HepG2 (cell line): ENCODE data around the gene SP140L. TPM values are rescaled to one million over a fixed set of nuclear protein-coding genes. Genes with fewer than 3 reads are reported as not detected.

Source experiments
- BCL6 ChIP-seq: IDR thresholded peaks from 2 replicates; pipeline ENCODE4 v1.6.1; 2016; ENCODE audit warnings: missing genetic modification reagents, missing compliant biosample characterization
- EED ChIP-seq: sonication (generic); formaldehyde crosslinking; IDR thresholded peaks from 2 replicates; pipeline ENCODE4 v1.5.0; 2020; ENCODE audit warnings: mild to moderate bottlenecking, missing genetic modification reagents
- ETV5 ChIP-seq: IDR thresholded peaks from 2 replicates; pipeline ENCODE4 v1.6.1; 2018; ENCODE audit warnings: missing biosample characterization, missing genetic modification reagents, inconsistent platforms, borderline replicate concordance
- FOXA1 ChIP-seq, 2 experiments: fragments of 450-650 bp in 1 of 2; sonication (generic) in 1 of 2; formaldehyde crosslinking in 1 of 2; IDR thresholded peaks; 2 replicates each; pipeline versions ENCODE4 v1.4.0 to v1.6.1; 2016 to 2020; ENCODE audit warnings: missing genetic modification reagents in 1 of 2
- KAT8 ChIP-seq: IDR thresholded peaks from 2 replicates; pipeline ENCODE4 v1.6.1; 2016; ENCODE audit warnings: missing genetic modification reagents, missing compliant biosample characterization
- SP140L ChIP-seq: sonication (generic); formaldehyde crosslinking; IDR thresholded peaks from 2 replicates; pipeline ENCODE4 v1.4.0; 2020; ENCODE audit warnings: missing genetic modification reagents, borderline replicate concordance
- SP4 ChIP-seq: sonication (generic); formaldehyde crosslinking; IDR thresholded peaks from 2 replicates; pipeline ENCODE4 v1.8.1; 2023; ENCODE audit warnings: mild to moderate bottlenecking, missing genetic modification reagents
- U2AF2 ChIP-seq: fragments of 200-400 bp; formaldehyde crosslinking; IDR thresholded peaks from 2 replicates; pipeline ENCODE4 v1.6.1; 2017; ENCODE audit warnings: low read depth, mild to moderate bottlenecking, low read length
- ZBTB1 ChIP-seq: sonication (generic); formaldehyde crosslinking; IDR thresholded peaks from 2 replicates; pipeline ENCODE4 v1.4.0; 2020; ENCODE audit warnings: missing genetic modification reagents, borderline replicate concordance
- ZFP41 ChIP-seq: sonication (generic); formaldehyde crosslinking; IDR thresholded peaks from 2 replicates; pipeline ENCODE4 v1.4.0; 2020; ENCODE audit warnings: mild to moderate bottlenecking, missing genetic modification reagents, borderline replicate concordance
- ZNF615 ChIP-seq: sonication (generic); formaldehyde crosslinking; IDR thresholded peaks from 2 replicates; pipeline ENCODE4 v1.5.0; 2020; ENCODE audit warnings: mild to moderate bottlenecking, missing genetic modification reagents, borderline replicate concordance
- ZNF616 ChIP-seq: sonication (generic); formaldehyde crosslinking; IDR thresholded peaks from 2 replicates; pipeline ENCODE4 v1.5.0; 2020; ENCODE audit warnings: low read depth, mild to moderate bottlenecking, missing genetic modification reagents
- ZSCAN21 ChIP-seq: sonication (generic); formaldehyde crosslinking; IDR thresholded peaks from 2 replicates; pipeline ENCODE4 v1.8.0; 2022; ENCODE audit warnings: mild to moderate bottlenecking, missing genetic modification reagents, moderate library complexity, borderline replicate concordance
- ZSCAN30 ChIP-seq: sonication (generic); formaldehyde crosslinking; IDR thresholded peaks from 2 replicates; pipeline ENCODE4 v1.5.0; 2020; ENCODE audit warnings: mild to moderate bottlenecking, missing genetic modification reagents
- polyA plus RNA-seq, 8 experiments: library from polyadenylated mRNA; depleted of rRNA in 3 of 8; stranded (reverse) in 7 of 8; unstranded in 1 of 8; fragments of >200 nt; fragmentation: Illumina TruSeq in 4 of 8; extraction: Trizol in 4 of 8; gene quantifications; 2 replicates each; pipeline versions ENCODE4 v1.2.1 to v1.2.3, GENCODE V29; 2011 to 2016; ENCODE audit warnings: low read depth in 4 of 8, missing spikeins in 1 of 8, mixed read lengths in 1 of 8; ENCODE audit not compliant: insufficient read depth in 1 of 8
- total RNA-seq, 5 experiments: library from RNA; depleted of rRNA; stranded (reverse); fragments of >200 nt; fragmentation: Illumina TruSeq; extraction: Trizol; gene quantifications; 2 replicates each; pipeline ENCODE4 v1.2.3, GENCODE V29; 2016; ENCODE audit warnings: low read depth in 1 of 5
- TF ChIP-seq, protein P1 (sequence below): sonication (generic); formaldehyde crosslinking; IDR thresholded peaks from 2 replicates; pipeline ENCODE4 v1.4.0; 2020; ENCODE audit warnings: mild to moderate bottlenecking, missing genetic modification reagents
- TF ChIP-seq, protein P2 (sequence below): sonication (generic); IDR thresholded peaks from 2 replicates; pipeline ENCODE4 v1.6.1; 2016; ENCODE audit warnings: low read depth, borderline replicate concordance
- TF ChIP-seq, protein P3 (sequence below): sonication (generic); formaldehyde crosslinking; conservative IDR thresholded peaks from 2 replicates; pipeline ENCODE4 v1.4.0; 2020; ENCODE audit warnings: missing genetic modification reagents
- TF ChIP-seq, protein P4 (sequence below): sonication (generic); formaldehyde crosslinking; IDR thresholded peaks from 2 replicates; pipeline ENCODE4 v1.8.0; 2022; ENCODE audit warnings: mild to moderate bottlenecking, missing genetic modification reagents, moderate library complexity
- TF ChIP-seq, protein P5 (sequence below): sonication (generic); formaldehyde crosslinking; IDR thresholded peaks from 2 replicates; pipeline ENCODE4 v1.4.0; 2020; ENCODE audit warnings: missing genetic modification reagents, borderline replicate concordance

The SP140L gene
- total and polyA plus RNA-seq, 2 of the 13 experiments (the other 11 are each of a cell fraction or from before 2014, with no cell fraction given) = 10.9 to 17.5 TPM

DNA sequence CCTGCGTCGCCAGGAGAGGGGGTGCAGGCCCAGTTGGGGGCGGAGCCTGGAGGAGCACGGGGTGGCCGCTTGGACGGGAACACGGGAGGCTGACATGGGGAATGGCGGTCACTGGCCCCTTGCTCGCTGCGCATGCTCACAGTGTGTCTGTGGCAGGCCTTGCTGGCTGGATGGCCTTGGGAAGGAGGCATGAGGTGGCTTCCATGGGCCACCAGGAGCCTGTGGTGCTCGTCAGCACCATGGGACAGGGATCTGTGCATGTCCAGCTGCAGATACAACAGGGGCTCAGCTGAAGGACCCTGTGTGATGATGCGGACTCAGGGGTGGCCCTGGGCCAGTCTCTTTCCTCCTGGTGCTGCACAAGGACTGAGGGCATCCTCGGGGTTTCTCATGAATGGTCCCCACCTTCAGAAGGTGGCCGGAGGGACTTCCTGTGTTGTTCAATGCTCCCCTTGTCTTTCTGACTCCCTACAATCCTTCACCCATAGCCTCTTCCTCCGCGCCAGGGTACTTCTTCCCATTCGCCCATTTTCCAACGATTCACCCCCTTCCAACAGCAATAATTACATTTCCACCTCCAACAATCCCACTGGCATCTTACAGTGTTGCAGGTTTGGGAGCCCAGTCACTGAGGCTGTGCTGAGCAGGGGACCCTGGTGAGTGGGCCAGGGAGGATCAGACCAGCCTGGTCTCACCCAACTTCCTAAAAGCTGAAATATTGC, 3.4 kb upstream of the SP140L start (continued):
- TF ChIP-seq ZSCAN21 (CRISPR knock-in tag) (0 out of 2 replicates have a peak, but pooled peaks have one; percentile 31), ZNF616 (no peak), ZSCAN30 (CRISPR knock-in tag) (no peak), ETV5 (0 out of 2 replicates have a peak, but pooled peaks have one; percentile 6), ZFP41 (CRISPR knock-in tag) (no peak), ZNF615 (CRISPR knock-in tag) (no peak), SP140L (CRISPR knock-in tag) (no peak), U2AF2 (no peak), KAT8 (CRISPR knock-in tag) (peak; percentile 73), EED (CRISPR knock-in tag) (no peak), SP4 (CRISPR knock-in tag) (peak; percentile 40; the same call in 1 of the 2 replicates), FOXA1 (IDR thresholded peaks at IDR 0.05) (no peak), FOXA1 (CRISPR knock-in tag; IDR thresholded peaks at IDR 0.05) (peak; percentile 25; the same call in 1 of the 2 replicates), BCL6 (0 out of 2 replicates have a peak, but pooled peaks have one; percentile 32), ZBTB1 (CRISPR knock-in tag) (no peak)
- TF ChIP-seq, protein P1, sequence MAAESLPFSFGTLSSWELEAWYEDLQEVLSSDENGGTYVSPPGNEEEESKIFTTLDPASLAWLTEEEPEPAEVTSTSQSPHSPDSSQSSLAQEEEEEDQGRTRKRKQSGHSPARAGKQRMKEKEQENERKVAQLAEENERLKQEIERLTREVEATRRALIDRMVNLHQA = no peak
- TF ChIP-seq, protein P2, sequence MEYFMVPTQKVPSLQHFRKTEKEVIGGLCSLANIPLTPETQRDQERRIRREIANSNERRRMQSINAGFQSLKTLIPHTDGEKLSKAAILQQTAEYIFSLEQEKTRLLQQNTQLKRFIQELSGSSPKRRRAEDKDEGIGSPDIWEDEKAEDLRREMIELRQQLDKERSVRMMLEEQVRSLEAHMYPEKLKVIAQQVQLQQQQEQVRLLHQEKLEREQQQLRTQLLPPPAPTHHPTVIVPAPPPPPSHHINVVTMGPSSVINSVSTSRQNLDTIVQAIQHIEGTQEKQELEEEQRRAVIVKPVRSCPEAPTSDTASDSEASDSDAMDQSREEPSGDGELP = no peak
- TF ChIP-seq, protein P3, sequence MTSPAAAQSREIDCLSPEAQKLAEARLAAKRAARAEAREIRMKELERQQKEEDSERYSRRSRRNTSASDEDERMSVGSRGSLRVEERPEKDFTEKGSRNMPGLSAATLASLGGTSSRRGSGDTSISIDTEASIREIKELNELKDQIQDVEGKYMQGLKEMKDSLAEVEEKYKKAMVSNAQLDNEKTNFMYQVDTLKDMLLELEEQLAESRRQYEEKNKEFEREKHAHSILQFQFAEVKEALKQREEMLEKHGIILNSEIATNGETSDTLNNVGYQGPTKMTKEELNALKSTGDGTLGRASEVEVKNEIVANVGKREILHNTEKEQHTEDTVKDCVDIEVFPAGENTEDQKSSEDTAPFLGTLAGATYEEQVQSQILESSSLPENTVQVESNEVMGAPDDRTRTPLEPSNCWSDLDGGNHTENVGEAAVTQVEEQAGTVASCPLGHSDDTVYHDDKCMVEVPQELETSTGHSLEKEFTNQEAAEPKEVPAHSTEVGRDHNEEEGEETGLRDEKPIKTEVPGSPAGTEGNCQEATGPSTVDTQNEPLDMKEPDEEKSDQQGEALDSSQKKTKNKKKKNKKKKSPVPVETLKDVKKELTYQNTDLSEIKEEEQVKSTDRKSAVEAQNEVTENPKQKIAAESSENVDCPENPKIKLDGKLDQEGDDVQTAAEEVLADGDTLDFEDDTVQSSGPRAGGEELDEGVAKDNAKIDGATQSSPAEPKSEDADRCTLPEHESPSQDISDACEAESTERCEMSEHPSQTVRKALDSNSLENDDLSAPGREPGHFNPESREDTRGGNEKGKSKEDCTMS = no peak
- TF ChIP-seq, protein P4, sequence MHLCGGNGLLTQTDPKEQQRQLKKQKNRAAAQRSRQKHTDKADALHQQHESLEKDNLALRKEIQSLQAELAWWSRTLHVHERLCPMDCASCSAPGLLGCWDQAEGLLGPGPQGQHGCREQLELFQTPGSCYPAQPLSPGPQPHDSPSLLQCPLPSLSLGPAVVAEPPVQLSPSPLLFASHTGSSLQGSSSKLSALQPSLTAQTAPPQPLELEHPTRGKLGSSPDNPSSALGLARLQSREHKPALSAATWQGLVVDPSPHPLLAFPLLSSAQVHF = no peak
- TF ChIP-seq, protein P5, sequence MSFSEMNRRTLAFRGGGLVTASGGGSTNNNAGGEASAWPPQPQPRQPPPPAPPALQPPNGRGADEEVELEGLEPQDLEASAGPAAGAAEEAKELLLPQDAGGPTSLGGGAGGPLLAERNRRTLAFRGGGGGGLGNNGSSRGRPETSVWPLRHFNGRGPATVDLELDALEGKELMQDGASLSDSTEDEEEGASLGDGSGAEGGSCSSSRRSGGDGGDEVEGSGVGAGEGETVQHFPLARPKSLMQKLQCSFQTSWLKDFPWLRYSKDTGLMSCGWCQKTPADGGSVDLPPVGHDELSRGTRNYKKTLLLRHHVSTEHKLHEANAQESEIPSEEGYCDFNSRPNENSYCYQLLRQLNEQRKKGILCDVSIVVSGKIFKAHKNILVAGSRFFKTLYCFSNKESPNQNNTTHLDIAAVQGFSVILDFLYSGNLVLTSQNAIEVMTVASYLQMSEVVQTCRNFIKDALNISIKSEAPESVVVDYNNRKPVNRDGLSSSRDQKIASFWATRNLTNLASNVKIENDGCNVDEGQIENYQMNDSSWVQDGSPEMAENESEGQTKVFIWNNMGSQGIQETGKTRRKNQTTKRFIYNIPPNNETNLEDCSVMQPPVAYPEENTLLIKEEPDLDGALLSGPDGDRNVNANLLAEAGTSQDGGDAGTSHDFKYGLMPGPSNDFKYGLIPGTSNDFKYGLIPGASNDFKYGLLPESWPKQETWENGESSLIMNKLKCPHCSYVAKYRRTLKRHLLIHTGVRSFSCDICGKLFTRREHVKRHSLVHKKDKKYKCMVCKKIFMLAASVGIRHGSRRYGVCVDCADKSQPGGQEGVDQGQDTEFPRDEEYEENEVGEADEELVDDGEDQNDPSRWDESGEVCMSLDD = no peak
